ENCODE measurements around the gene ACTR10.

The ACTR10 gene

DNA sequence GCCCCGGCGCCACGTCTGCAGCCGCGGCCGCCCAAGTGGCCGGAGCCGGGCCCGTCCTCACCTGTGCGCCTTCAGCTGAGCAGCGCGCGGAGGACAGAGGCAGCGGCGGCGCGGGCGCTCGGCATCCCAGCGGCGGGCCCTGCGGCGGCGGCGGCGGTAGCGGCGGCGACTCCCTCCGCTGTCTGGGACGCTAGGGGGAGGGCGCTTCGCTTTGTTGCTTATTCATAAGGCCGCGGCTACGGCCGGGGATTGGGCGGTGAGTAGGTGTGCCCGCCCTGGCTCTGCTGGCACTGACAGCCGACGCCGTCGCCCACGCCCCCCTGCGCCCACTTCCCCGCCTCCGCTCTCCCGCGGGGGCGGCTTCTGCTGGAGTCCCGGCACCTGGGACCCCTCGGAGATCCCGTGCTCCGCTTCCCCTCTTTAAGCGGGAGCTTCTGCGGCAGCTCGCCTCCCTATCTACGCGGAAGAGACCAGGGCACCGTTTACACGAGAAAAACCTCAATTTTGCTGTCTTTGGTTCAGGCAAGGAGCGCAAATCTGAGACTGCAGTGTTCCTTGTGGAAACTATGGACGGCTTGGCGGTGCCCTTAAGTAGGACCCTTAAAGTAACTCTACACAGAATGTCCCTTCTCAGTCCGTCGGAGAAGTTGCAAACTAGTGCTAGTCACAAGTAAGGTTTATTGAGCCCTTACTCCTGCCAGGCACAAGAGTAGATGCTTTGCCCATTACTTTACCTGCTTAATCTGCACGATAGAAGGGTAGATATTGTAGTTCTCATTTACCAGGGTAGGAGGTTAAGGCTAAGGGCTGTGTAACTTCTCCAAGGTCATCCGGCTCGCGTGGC lies 47.7 kb upstream of the ACTR10 start, which contains the start of gene ARMH4:
ARMH4 (minus strand) TSS at position 200 of the 844 bp plus-strand sequence. CDS start 12,855 bp downstream, outside the sequence.
- Histone ChIP-seq H3K4me3 (replicated peaks; ENCODE audit: insufficient read depth, low read length) (peak within 1 kb of the TSS; percentile 54), H3K27me3 (ENCODE audit: insufficient read depth, poor library complexity, severe bottlenecking) (peaks cover 26% of the 10 kb centered on the region), H3K27ac (replicated peaks) (no peak within 1 kb of the TSS)
- peak; percentile 37 to 72 for DNase-seq (ENCODE audit: low read depth in 1 of 2, low spot score in 1 of 2)
- TF ChIP-seq, protein P1, sequence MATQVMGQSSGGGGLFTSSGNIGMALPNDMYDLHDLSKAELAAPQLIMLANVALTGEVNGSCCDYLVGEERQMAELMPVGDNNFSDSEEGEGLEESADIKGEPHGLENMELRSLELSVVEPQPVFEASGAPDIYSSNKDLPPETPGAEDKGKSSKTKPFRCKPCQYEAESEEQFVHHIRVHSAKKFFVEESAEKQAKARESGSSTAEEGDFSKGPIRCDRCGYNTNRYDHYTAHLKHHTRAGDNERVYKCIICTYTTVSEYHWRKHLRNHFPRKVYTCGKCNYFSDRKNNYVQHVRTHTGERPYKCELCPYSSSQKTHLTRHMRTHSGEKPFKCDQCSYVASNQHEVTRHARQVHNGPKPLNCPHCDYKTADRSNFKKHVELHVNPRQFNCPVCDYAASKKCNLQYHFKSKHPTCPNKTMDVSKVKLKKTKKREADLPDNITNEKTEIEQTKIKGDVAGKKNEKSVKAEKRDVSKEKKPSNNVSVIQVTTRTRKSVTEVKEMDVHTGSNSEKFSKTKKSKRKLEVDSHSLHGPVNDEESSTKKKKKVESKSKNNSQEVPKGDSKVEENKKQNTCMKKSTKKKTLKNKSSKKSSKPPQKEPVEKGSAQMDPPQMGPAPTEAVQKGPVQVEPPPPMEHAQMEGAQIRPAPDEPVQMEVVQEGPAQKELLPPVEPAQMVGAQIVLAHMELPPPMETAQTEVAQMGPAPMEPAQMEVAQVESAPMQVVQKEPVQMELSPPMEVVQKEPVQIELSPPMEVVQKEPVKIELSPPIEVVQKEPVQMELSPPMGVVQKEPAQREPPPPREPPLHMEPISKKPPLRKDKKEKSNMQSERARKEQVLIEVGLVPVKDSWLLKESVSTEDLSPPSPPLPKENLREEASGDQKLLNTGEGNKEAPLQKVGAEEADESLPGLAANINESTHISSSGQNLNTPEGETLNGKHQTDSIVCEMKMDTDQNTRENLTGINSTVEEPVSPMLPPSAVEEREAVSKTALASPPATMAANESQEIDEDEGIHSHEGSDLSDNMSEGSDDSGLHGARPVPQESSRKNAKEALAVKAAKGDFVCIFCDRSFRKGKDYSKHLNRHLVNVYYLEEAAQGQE (IDR thresholded peaks at IDR 0.05; ENCODE audit: insufficient replicate concordance, low read depth), result no peak
- TF ChIP-seq POLR2AphosphoS5 (IDR thresholded peaks at IDR 0.05; ENCODE audit: low read depth), result no peak
- TF ChIP-seq, protein P2, sequence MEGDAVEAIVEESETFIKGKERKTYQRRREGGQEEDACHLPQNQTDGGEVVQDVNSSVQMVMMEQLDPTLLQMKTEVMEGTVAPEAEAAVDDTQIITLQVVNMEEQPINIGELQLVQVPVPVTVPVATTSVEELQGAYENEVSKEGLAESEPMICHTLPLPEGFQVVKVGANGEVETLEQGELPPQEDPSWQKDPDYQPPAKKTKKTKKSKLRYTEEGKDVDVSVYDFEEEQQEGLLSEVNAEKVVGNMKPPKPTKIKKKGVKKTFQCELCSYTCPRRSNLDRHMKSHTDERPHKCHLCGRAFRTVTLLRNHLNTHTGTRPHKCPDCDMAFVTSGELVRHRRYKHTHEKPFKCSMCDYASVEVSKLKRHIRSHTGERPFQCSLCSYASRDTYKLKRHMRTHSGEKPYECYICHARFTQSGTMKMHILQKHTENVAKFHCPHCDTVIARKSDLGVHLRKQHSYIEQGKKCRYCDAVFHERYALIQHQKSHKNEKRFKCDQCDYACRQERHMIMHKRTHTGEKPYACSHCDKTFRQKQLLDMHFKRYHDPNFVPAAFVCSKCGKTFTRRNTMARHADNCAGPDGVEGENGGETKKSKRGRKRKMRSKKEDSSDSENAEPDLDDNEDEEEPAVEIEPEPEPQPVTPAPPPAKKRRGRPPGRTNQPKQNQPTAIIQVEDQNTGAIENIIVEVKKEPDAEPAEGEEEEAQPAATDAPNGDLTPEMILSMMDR (IDR thresholded peaks at IDR 0.05; ENCODE audit: insufficient read depth, low read length), result no peak
- no peak for TF ChIP-seq GABPA (IDR thresholded peaks at IDR 0.05; ENCODE audit: low read depth)
- no peak for TF ChIP-seq SPI1 (IDR thresholded peaks at IDR 0.05; ENCODE audit: borderline replicate concordance, low read depth)

DNA sequence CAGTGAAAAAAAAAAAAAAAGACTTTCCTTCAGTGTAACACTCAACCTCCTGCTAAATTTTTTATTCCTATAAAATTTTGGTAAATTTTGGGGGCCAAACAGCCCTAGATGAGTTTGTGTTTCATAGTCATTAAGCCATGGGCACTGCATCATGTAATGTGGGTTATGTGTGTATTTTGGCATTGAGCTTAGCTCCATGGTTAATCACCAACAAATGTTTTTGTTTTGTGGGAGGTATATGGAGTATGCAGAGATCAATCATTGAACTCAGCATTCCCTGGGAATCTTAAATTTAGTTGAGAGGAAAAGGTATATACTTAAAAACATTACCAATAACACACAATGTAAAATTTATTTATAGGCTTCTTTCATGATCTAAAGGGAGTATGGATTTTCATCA lies 39.4 kb upstream of the ACTR10 start:
- Histone ChIP-seq H3K27ac (replicated peaks) (no peak overlapping the region), H3K4me3 (replicated peaks; ENCODE audit: insufficient read depth, low read length) (no peak overlapping the region), H3K27me3 (ENCODE audit: insufficient read depth, poor library complexity, severe bottlenecking) (no peaks in the 10 kb centered on the region)
- TF ChIP-seq POLR2AphosphoS5 (IDR thresholded peaks at IDR 0.05; ENCODE audit: low read depth) (no peak), SPI1 (IDR thresholded peaks at IDR 0.05; ENCODE audit: borderline replicate concordance, low read depth) (no peak), GABPA (IDR thresholded peaks at IDR 0.05; ENCODE audit: low read depth) (no peak)
- TF ChIP-seq, protein P2 (IDR thresholded peaks at IDR 0.05; ENCODE audit: insufficient read depth, low read length), result no peak
- TF ChIP-seq, protein P1 (IDR thresholded peaks at IDR 0.05; ENCODE audit: insufficient replicate concordance, low read depth), result no peak
- DNase-seq (ENCODE audit: low read depth in 1 of 2, low spot score in 1 of 2), result no peak

DNA sequence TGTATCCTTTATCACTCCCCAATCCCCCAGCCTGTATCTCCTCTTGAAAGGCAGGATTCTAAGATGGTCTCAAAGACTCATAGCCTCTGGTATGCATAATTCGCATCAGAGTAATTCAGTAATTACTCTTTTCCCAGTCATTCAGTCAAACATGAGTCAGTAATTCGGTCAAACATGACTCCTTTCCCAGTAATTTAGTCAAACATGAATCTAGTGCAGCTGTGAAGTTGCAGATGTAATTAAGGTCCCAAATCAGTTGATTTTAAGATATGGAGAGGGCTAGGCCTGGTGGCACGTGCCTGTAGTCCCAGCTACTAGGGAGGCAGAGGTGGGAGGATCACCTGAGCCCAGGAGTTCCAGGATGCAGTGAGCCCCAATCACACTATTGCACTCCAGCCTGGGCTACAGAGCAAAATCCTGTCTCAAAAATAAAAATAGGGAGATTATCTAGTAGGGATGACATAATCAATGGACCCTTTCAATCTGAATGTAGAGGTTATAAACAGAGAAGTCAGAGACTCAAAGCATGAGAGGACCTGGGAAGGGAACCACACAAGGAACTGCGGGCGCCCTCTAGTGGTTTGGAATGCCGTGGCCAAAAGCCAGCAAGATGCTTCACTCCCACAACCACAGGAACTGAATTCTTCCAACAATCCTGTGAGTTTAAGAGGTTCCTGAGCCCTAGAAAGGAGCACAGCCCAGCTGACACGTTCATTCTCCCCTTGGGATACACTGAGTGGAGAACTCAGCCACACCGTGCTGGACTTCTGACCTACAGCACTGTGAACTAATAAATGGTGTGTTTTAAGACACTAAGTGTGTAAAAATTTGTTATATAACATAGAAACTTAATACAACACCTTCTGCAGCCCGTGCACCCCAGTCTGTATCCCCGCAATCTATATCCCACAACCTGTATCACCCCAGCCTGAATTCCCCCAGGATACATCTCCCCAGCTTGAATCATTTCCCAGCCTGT lies 33.7 kb upstream of the ACTR10 start:
- Histone ChIP-seq H3K27me3 (ENCODE audit: insufficient read depth, poor library complexity, severe bottlenecking) (no peaks in the 10 kb centered on the region), H3K4me3 (replicated peaks; ENCODE audit: insufficient read depth, low read length) (no peak overlapping the region), H3K27ac (replicated peaks) (no peak overlapping the region)
- TF ChIP-seq, protein P2 (IDR thresholded peaks at IDR 0.05; ENCODE audit: insufficient read depth, low read length), result peak; percentile 93
- TF ChIP-seq, protein P1 (IDR thresholded peaks at IDR 0.05; ENCODE audit: insufficient replicate concordance, low read depth), result no peak
- TF ChIP-seq GABPA (IDR thresholded peaks at IDR 0.05; ENCODE audit: low read depth) (no peak), POLR2AphosphoS5 (IDR thresholded peaks at IDR 0.05; ENCODE audit: low read depth) (no peak), SPI1 (IDR thresholded peaks at IDR 0.05; ENCODE audit: borderline replicate concordance, low read depth) (no peak)
- DNase-seq (ENCODE audit: low read depth in 1 of 2, low spot score in 1 of 2), result peak; percentile 32 to 72
